SK-N-SH treated with all-trans-retinoic acid at 6 μM for 48 hours (cell line): ENCODE measurements around the gene LOXL4.

Experiments
- ARNTL ChIP-seq: fragments of 450-650 bp; formaldehyde crosslinking; IDR thresholded peaks from 2 replicates; pipeline ENCODE4 v1.5.0; 2020; ENCODE audit warnings: low read depth, mild to moderate bottlenecking, moderate library complexity, borderline replicate concordance
- ESRRG ChIP-seq: fragments of 250-450 bp; sonication (Bioruptor Pico); IDR thresholded peaks from 2 replicates; pipeline ENCODE4 v1.6.1; 2021; ENCODE audit warnings: mild to moderate bottlenecking
- PPARA ChIP-seq: fragments of 250-450 bp; sonication (Bioruptor Pico); IDR thresholded peaks from 2 replicates; pipeline ENCODE4 v1.5.0; 2020; ENCODE audit warnings: mild to moderate bottlenecking, borderline replicate concordance
- RARB ChIP-seq: fragments of 250-450 bp; sonication (Bioruptor Pico); IDR thresholded peaks from 2 replicates; pipeline ENCODE4 v1.8.0; 2021; ENCODE audit warnings: mild to moderate bottlenecking, moderate library complexity
- SNAI2 ChIP-seq: fragments of 250-450 bp; sonication (Bioruptor Pico); IDR thresholded peaks from 2 replicates; pipeline ENCODE4 v1.5.0; 2020; ENCODE audit warnings: mild to moderate bottlenecking, moderate library complexity
- TCF4 ChIP-seq: fragments of 250-450 bp; sonication (Bioruptor Pico); IDR thresholded peaks from 2 replicates; pipeline ENCODE4 v1.8.0; 2021; ENCODE audit warnings: mild to moderate bottlenecking, moderate library complexity, borderline replicate concordance
- ZC3H10 ChIP-seq: fragments of 250-450 bp; sonication (Bioruptor Pico); IDR thresholded peaks from 2 replicates; pipeline ENCODE4 v1.5.1; 2021; ENCODE audit warnings: mild to moderate bottlenecking, moderate library complexity
- ZFP3 ChIP-seq: fragments of 250-450 bp; sonication (Bioruptor Pico); IDR thresholded peaks from 2 replicates; pipeline ENCODE4 v1.5.0; 2020; ENCODE audit warnings: mild to moderate bottlenecking, moderate library complexity
- ZFP30 ChIP-seq: fragments of 450-650 bp; formaldehyde crosslinking; IDR thresholded peaks from 2 replicates; pipeline ENCODE4 v1.5.0; 2022; ENCODE audit warnings: mild to moderate bottlenecking, moderate library complexity
- ZNF565 ChIP-seq: fragments of 450-650 bp; formaldehyde crosslinking; conservative IDR thresholded peaks from 2 replicates; pipeline ENCODE4 v1.5.0; 2020; ENCODE audit warnings: low read depth, mild to moderate bottlenecking, moderate library complexity
- ZNF8 ChIP-seq: fragments of 450-650 bp; formaldehyde crosslinking; IDR thresholded peaks from 2 replicates; pipeline ENCODE4 v1.5.0; 2020; ENCODE audit warnings: mild to moderate bottlenecking, moderate library complexity
- TF ChIP-seq, protein P1 (sequence below): fragments of 250-450 bp; sonication (Bioruptor Pico); IDR thresholded peaks from 2 replicates; pipeline ENCODE4 v1.8.0; 2020; ENCODE audit warnings: mild to moderate bottlenecking, moderate library complexity, borderline replicate concordance
- TF ChIP-seq, protein P2 (sequence below): fragments of 250-450 bp; sonication (Bioruptor Pico); IDR thresholded peaks from 2 replicates; pipeline ENCODE4 v1.5.1; 2021; ENCODE audit warnings: mild to moderate bottlenecking, moderate library complexity

DNA sequence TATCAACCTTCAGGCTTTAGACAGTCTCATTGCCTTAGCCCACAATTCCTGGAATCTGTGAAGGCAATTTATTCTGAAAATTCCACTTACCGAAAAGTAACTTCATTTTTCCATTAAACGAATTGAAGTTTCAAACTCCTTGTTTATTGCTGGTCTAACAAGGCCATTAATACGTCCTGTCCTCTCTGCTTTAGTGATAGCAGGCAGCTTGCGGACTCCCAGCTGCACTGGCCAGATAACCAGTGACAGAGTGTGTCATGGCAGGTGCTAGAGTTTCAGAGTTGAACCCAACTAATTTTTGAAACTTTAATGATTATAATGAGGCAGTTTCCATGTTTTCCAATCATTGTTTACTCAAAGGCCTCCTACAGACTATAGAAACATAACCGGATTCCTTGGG is 31.1 kb downstream of the LOXL4 start:
- TF ChIP-seq ZNF565 (CRISPR knock-in tag) (no peak), ZFP3 (CRISPR knock-in tag) (no peak), ZC3H10 (no peak), TCF4 (CRISPR knock-in tag) (no peak), ARNTL (CRISPR knock-in tag) (no peak), RARB (CRISPR knock-in tag) (no peak), ESRRG (CRISPR knock-in tag) (no peak), ZNF8 (CRISPR knock-in tag) (no peak), PPARA (no peak), ZFP30 (no peak), SNAI2 (no peak)
- TF ChIP-seq, protein P1, sequence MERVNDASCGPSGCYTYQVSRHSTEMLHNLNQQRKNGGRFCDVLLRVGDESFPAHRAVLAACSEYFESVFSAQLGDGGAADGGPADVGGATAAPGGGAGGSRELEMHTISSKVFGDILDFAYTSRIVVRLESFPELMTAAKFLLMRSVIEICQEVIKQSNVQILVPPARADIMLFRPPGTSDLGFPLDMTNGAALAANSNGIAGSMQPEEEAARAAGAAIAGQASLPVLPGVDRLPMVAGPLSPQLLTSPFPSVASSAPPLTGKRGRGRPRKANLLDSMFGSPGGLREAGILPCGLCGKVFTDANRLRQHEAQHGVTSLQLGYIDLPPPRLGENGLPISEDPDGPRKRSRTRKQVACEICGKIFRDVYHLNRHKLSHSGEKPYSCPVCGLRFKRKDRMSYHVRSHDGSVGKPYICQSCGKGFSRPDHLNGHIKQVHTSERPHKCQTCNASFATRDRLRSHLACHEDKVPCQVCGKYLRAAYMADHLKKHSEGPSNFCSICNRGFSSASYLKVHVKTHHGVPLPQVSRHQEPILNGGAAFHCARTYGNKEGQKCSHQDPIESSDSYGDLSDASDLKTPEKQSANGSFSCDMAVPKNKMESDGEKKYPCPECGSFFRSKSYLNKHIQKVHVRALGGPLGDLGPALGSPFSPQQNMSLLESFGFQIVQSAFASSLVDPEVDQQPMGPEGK: no peak
- TF ChIP-seq, protein P2, sequence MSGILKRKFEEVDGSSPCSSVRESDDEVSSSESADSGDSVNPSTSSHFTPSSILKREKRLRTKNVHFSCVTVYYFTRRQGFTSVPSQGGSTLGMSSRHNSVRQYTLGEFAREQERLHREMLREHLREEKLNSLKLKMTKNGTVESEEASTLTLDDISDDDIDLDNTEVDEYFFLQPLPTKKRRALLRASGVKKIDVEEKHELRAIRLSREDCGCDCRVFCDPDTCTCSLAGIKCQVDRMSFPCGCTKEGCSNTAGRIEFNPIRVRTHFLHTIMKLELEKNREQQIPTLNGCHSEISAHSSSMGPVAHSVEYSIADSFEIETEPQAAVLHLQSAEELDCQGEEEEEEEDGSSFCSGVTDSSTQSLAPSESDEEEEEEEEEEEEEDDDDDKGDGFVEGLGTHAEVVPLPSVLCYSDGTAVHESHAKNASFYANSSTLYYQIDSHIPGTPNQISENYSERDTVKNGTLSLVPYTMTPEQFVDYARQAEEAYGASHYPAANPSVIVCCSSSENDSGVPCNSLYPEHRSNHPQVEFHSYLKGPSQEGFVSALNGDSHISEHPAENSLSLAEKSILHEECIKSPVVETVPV (CRISPR knock-in tag): no peak
